HG03045 (cell line): ENCODE measurements around the gene RAB10.
"Not testable (repeated sequence)": the region's sequence is repeated elsewhere in the genome, so short reads cannot be mapped to it uniquely, and the experiment has no call there.

Experiments used
- ATAC-seq: cut with Tn5 transposase; IDR thresholded peaks from one replicate; pipeline ENCODE4 v1.9.1; 2021; ENCODE audit warnings: mild to moderate bottlenecking, moderate library complexity; ENCODE audit not compliant: unreplicated experiment

RAB10 gene

DNA sequence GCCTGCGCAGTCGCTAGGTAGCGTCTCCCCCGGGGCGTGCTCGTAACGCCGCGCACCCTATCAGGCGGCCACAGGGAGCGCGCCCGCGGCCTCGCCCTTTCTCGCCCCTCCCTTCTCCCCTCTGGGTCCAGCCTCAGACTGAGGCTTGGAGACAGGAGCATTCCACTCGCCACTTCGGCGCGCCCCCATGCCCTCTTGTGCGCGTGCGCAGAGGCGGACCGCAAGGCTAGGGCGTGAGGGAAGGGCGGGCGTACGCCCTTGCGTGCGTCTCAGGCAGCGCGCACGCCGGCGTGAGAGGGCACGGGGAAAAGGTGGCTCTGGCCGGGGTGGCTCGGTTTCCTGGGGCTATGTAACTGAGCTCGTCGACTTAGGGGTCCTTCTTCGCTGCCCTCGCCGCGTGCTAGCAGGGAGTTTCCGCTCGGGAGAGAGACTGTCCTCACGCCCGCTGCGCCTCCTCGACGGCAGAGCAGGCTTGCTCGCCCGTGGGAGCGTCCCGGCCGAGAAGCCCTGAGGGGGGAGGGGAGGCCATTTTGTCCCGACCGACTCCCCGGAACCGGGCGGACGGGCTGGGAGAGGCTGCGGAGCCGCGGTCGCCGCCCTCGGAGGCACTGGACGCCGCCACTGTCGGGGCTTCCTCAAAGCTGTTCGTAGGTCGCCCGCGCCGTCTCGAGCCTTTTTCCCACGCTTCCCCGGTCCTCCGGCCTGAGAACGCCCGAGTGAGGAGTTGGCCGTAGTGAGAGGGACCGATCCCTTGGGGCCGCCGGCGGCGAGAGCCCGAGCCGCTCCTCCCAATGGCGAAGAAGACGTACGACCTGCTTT is at the start of gene RAB10:
RAB10 (plus strand) TSS at position 267 of the 819 bp plus-strand sequence; CDS start at position 792, 525 bp downstream.
- peak; percentile 89 for ATAC-seq

DNA sequence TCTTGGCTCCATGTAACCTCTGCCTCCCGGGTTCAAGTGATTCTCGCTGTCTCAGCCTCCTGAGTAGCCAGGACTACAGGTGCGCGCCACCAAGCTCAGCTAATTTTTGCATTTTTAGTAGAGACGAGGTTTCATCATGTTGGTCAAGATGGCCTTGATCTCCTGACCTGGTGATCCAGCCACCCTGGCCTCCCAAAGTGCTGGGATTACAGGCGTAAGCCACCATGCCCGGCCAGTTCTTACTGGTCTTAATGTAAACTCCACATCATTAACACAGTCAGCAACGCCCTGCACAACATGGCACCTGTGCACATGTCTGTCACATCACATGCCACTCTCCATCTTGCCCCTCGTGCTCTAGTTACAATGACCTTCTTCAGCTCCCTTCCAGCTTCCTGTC is 45.8 kb upstream of the RAB10 start:
- no peak for ATAC-seq

DNA sequence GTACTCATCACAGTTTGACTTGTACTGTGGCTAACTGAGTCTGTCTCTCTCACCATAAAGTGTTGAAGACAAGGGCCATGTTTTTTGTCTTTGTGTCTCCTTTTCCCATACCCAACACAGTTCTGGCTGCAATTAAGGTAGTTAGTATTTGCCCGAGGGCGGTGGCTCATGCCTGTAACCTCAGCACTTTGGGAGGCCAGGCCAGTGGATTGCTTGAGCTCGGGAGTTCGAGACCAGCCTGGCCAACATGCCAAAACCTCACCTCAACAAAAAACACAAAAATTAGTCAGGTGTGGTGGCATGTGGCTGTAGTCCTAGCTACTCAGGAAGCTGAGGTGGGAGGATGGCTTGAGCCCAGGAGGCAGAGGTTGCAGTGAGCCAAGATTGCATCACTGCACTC is 44.7 kb upstream of the RAB10 start:
- no peak for ATAC-seq

DNA sequence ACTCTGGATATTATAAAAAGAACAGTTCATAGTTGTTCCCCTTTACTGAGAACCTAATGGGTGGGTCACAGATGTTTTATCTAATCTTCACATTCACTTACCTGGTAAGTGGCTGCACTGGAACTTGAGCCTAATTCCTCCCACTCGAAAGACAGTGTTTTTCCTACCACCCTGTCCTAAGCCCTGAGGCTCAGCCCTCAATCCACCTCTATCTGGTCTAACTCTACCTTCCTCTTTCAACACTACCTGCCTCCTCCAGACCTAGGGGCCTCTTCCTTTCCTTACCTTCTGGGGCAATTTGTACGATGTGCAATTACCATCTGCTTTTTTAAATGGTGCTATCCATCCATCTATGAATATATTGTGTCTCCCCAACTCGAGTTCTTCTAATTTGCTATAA is 41.9 kb upstream of the RAB10 start:
- ATAC-seq: no peak

DNA sequence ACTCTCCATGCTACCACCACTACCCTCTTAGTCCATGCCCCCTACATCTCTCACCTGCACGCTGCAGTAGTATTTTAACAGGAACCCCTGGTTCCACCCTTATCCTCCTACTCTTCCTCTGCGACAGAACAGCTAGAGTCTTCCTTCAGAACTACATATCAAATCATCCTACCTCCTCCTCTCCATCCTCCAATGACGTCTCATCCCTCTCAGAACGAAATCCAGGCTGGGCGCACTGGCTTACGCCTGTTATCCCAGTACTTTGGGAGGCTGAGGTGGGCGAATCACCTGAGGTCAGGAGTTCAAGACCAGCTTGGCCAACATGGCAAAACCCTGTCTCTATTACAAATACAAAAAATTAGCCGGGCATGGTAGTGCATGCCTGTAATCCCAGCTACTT is 41.3 kb upstream of the RAB10 start:
- ATAC-seq: no peak

DNA sequence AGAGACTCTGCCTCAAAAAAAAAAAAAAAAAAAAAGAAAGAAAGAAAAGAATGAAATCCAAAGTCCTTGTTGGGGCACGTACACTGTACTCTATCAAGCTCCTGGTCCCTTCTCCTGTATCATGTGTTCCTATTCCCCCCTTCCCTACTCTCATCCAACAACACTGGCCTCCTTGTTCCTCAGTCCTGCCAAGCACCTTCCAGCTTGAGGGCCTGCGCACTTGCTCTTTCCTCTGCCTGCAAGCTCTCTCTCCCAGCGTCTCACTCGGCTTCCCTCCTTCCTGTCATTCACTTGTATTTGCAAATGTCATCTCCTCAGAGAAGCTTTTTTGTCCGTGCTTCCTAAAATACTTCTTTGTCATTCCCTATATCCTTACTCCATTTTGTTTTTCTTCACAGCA is 40.8 kb upstream of the RAB10 start:
- no peak for ATAC-seq

DNA sequence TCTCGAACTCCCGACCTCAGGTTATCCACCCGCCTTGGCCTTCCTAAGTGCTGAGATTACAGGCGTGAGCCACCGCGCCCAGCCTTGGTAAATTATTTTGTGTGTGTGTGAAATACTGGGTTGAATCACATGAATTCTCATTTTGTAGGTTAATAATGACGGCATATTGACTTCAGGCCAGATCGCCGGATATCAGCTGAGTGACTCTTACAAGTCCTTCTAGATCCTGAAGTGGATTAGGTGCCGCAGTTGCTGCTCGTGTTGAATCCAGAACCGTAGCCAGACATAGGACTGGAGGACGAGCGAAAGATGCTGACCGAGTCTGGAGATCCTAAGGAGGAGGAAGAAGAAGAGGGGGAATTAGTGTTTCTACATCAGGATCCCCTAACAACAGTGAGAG is 39.4 kb upstream of the RAB10 start:
- ATAC-seq: no peak

DNA sequence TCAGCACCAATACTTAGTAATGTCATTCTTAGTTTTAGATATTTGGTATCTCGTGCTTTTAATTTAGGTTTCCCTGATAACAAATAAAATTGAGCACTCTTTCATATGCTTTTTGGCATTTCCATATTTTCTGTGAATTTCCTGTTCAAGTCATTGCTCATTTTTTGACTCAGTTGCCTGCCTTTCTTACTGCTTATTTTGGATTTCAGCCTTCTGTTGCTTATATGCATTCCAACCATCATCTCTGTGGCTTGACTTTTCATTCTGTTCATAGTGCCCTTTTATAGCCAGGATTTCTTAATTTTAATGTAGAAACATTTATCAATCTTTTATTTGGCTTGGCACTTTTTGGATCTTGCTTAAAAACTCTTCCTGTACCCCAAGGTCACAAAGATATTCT is 37.0 kb upstream of the RAB10 start:
- no peak for ATAC-seq

DNA sequence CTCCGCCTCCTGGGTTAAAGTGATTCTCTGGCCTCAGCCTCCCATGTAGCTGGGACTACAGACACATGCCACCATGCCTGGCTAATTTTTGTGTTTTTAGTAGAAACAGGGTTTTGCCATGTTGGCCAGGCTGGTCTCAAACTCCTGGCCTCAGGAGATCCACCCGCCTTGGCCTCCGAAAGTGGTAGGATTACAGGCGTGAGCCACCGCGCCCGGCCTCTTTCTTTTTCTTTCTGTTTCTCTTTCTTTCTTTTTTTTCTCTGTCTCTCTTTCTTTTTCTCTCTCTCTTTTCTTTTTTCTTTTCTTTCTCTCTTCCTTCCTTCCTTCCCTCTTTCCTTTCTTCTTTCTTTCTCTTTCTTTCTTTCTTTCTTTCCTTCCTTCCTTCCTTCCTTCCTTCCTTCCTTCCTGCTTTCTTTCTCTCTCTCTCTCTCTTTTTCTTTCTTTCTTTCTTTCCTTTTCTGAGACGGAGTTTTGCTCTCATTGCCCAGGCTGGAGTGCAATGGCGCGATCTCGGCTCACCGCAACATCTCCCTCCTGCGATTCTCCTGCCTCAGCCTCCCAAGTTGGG is 35.0 kb upstream of the RAB10 start:
- not testable (repeated sequence) for ATAC-seq

DNA sequence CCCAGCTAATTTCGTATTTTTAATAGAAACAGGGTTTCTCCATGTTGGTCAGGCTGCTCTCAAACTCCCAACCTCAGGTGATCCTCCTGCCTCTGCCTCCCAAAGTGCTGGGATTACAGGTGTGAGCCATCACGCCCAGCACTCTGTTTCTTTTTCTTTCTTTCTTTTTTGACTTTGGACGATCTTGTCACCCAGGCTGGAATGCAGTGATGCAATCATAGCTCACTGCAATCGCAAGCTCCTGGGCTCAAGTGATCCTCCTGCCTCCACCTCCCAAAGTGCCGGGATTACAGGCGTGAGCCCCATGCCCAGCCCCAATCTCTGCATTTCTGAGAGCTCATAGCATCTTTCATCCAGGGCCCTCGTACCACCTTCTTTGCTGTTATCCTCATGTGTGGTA is 34.5 kb upstream of the RAB10 start:
- ATAC-seq: not testable (repeated sequence)

DNA sequence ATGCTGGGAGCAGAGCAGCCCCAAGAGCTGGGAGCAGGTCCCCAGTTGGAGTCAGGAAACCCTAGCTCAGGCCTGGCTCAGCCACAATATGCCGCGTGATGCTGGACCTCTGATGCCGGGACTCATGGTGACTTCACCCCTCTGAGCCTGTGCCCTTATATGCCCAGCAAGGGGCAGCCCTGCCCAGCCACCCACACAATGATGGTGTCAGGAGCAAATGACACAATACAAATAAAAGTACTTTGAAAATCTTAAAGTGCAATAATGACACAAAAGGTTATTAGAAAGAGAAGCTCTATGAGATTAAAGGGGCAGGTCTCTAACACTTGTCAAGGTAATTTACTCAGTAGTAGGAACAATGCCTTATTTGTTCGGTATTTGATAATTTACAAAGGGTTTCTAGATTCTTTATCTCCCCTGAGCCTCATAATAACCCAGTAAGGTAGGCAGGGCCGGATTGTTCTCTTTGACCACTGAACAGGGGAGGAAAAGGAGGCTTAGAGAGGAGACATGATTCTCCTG is 33.3 kb upstream of the RAB10 start:
- ATAC-seq: no peak

DNA sequence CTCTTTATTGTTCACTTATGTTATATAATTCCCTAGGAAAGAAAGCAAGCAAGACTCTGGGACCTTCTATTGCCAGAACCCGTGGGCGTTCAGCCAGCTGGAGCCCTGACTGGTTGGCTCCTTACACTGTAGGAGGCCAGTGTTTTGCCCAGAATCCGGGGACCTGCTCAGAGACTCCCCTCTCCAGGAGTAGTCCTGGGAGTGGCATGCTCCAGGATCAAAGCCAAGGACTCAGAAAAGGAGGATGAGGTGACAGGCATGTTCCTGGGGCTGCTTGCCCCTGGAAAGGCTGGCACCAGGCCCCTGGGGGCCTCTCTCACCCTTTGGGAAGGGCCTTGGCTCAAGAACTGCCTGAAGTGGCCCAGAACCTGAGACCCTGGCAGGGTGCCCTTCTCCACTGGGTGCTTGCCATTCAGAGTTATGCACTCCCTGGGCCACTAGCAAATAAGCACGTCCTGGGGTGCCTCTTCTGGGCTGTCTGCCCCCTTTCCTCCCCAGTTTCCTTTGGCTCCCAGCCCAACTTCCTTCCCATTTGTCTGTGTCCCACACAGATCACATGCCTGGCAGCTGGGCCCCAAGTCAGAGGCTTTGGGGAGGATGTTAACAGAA is 32.0 kb upstream of the RAB10 start:
- no peak for ATAC-seq

DNA sequence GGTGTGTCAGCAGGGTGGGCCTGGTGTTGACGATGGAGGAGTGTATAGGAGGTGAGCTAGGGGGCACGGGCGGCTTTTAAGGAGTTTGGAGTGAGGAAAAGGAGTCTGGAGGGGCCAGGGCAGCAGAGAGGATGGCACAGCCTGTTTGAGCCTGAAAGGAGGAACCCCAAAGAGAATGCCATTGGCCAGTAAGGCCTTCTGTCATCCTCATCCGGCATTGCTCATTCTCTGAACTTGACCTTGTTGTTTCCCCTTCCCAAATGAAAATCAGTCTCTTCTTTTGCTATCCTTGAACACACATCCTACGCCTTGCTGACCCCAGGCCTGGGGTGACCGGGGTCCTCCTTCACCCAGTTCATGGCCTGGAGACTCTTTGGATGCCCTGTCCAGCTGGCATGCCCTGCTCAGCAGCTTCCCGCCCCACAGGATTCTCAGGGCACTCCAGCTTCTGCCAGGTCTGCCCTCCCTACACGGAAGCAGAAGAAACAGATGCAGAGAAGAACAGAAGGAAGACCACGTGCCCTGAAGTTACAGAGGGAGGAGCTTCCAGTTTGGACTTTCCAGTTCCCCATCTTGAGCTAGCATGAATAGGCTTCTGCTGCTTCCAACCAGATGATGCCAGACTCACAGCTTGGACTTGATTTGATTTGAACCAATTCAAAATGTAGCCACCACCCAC is 31.1 kb upstream of the RAB10 start:
- ATAC-seq: no peak

DNA sequence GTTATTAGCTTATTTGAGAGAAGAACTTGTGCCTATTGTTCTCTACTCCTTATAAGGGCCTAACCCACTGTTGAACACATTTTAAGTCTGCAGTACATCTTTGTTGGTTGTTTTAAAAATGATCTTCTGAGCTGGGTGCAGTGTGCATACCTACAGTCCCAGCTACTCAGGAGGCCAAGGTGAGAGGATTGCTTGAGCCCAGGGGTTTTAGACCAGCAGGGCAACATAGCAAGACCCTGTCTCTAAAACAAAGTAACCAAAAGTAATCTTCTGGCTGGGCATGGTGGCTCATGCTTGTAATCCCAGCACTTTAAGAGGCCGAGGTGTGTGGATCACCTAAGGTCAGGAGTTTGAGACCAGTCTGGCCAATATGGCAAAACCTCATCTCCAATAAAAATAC is 25.8 kb upstream of the RAB10 start:
- no peak for ATAC-seq

DNA sequence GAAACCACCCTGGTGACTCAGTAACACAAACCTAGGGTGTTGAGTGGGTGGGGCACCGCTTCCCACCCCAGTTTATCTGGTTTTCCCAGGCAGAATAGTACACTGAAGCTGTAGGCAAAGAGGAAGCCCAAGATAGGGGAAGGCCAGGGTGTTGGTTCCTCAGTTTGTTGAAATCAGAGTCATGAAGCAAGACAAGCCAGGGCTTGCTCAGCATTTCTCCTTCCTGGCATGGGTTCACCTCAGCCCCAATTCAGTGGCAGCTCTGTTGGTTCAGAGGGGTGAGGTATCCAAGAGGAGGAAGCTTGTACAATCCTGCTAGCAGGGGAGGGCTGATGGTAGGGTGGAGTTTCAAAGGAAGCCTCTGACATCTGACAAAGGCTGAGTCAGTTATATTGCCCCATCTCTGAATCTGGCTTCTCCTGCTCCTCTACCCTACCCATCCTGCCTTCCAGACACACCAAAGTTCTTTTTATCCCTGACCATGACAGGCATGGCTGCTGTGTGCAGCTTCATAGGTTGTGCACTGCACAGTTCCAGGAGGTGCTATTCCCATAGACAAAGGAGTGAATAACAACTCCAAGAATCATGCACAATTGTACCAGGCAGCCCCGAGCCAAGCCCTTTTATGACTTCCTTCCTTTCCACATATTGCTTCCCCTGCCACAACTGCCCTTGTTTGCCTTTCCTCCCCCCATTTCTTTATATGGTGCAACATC is 24.9 kb upstream of the RAB10 start:
- ATAC-seq: no peak

DNA sequence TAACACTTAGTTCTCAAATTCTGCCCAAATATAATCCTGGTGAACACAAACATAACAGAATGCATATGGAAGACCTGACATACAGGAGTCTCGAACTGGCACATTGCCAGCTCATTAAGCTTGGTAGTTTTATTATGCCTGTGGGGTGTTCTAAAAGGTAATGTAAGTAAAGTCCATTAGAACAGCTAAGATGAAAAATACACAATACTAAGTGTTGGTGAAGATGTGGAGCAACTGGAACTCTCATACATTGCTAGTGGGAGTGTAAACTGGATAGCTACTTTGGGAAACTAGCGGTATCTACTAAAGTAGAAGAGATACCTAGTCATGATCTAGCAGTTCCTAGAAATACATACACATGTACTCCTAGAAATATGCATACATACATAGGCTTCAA is 24.3 kb upstream of the RAB10 start:
- ATAC-seq: no peak

DNA sequence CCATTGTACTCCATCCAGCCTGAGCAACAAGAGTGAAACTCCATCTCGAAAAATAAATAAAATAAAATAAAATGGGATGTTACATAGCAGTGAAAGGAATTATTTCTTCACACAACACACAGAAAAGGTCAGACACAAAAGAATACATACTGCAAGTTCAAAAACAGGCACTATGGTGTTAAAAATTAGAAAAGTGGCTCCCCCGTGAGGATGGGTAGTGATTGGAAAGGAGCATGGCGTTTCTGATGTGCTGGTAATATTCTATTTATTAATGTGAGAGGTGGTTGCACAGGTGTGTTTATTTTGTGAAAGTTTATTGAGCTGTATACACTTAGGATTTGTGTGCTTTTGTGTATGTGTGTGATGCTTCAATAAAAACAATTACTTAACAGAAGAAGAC is 22.9 kb upstream of the RAB10 start:
- ATAC-seq: no peak

DNA sequence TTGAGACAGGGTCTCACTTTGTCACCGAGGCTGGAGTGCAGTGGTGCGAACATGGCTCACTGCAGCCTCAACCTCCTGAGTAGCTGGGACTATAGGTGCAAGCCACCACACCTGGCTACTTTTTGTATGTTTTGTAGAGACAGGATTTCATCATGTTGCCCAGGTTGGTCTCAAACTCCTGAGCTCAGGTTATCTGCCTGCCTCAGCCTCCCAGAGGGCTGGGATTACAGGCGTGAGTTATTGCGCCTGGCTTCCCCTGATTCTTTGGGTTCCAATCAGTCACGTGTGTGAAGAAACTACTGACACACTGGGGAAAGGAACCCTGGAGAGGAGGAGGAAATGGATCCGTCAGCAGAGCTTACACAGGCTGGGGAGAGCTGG is 22.3 kb upstream of the RAB10 start:
- no peak for ATAC-seq

DNA sequence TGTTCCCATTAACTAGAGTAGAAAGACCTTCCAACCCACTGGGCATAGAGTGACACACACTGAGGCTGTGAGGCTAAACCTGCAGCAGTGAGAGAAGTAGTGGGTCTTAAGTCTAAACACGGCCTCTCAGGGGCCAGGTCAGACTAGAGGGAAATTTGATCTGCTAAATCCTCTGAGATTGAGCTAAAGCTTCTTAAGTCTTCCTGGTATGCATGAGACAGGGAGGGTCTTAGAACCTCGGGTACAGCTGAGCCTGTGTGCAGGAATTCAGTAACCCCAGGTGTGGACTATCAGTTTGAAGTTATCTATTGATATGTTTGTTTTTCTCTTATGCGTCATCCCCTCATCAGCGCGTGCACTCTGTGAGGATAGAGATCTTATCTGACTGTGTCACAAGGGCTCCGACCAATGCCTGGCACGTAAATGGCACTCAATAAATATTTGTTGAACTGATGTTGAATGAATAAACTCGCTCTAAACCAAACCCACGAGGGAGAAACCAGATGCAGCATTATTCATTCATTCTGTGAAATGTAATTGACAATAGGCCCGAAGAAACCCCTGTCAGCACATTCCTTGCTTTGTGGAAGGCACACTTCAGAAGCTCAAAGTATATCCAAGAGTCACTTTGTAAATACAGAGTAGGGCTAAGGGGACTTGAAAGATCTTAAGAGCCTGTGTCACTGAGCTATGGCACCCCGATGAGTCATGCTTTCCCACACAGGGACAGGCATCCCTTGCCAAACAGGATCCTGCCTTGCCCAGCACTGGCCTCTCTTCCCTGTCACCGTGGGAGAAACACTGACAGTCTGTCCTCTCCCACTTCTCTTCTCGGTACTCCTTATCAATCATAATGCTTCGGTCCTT is 21.7 kb upstream of the RAB10 start:
- ATAC-seq: no peak

DNA sequence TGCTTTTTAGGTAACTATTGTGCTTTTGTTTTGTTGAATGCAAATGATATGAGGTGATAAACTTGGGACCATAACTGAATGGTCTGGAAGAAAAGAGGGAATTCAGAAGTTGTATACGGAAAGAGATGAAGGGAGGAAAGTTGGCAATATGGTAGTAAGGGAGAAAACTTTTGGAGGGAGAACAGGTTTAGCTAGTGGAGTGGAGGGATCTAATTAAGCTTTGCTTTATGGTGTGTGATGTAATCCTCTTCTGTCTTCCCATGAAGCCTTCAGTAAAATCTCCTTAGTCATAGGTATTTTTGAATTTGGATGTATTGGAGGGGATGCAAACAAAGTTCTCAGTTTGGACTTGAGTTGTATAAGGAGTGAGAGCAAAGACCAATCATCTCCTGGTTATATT is 20.2 kb upstream of the RAB10 start:
- ATAC-seq: no peak
